Measurements from ENCODE around the gene ATP8A2. TPM values are rescaled to one million over a fixed set of nuclear protein-coding genes. Genes with fewer than 3 reads are reported as not detected.

The ATP8A2 gene
- total and polyA plus RNA-seq, 11 donors = 0.01 to 0.29 (median 0.05) TPM; not detected in 2

- no peak overlapping the region for H3K4me3 ChIP-seq
- 49 to 55% (median 52%) methylated on average over 7 of the region's 7 CpGs for WGBS, 4 donors
- peaks cover 0 to 13% (median 2%) of the 10 kb centered on the region in 9 donors for H3K27me3 ChIP-seq
- no peaks in the 10 kb centered on the region for H3K36me3 ChIP-seq
- H3K4me1 ChIP-seq = no peaks in the 10 kb centered on the region
- H3K9me3 ChIP-seq = no peaks in the 10 kb centered on the region
- no peak overlapping the region for H3K27ac ChIP-seq
- intact Hi-C loops (cut with DNase I) = no loop called here
- TF ChIP-seq CTCF (IDR thresholded peaks at IDR 0.05) = no peak
- TF ChIP-seq POLR2A (IDR thresholded peaks at IDR 0.05) = no peak
- no peak for ATAC-seq
- no peak for DNase-seq
Observed at GRCh38 chr13:25776722-25777121, 404.9 kb downstream of the ATP8A2 start.

- TF ChIP-seq POLR2A (IDR thresholded peaks at IDR 0.05) = no peak
- no peak for TF ChIP-seq CTCF (IDR thresholded peaks at IDR 0.05)
- intact Hi-C loops (cut with DNase I) = no loop called here
- no peaks in the 10 kb centered on the region for H3K4me1 ChIP-seq
- peaks cover 0 to 13% (median 2%) of the 10 kb centered on the region in 9 donors for H3K27me3 ChIP-seq
- WGBS, 4 donors = 85 to 88% (median 87%) methylated on average over 2 of the region's 2 CpGs
- no peak overlapping the region for H3K27ac ChIP-seq
- ATAC-seq = no peak
- H3K9me3 ChIP-seq = no peaks in the 10 kb centered on the region
- H3K36me3 ChIP-seq = no peaks in the 10 kb centered on the region
- DNase-seq = no peak
- no peak overlapping the region for H3K4me3 ChIP-seq
Observed at GRCh38 chr13:25777509-25777908, 405.7 kb downstream of the ATP8A2 start.

GRCh38 chr13:25778365-25778764 lies 406.6 kb downstream of the ATP8A2 start:
- no peak for TF ChIP-seq POLR2A (IDR thresholded peaks at IDR 0.05)
- TF ChIP-seq CTCF (IDR thresholded peaks at IDR 0.05) = no peak
- DNase-seq = no peak
- H3K27ac ChIP-seq = no peak overlapping the region
- H3K36me3 ChIP-seq = no peaks in the 10 kb centered on the region
- ATAC-seq = no peak
- intact Hi-C loops (cut with DNase I) = no loop called here
- no peak overlapping the region for H3K4me3 ChIP-seq
- no peaks in the 10 kb centered on the region for H3K9me3 ChIP-seq
- no peaks in the 10 kb centered on the region for H3K4me1 ChIP-seq
- H3K27me3 ChIP-seq = peaks cover 0 to 10% (median 2%) of the 10 kb centered on the region in 9 donors
- 61 to 76% (median 68%) methylated on average over 7 of the region's 7 CpGs for WGBS, 4 donors

GRCh38 chr13:25778808-25779305 lies 407.1 kb downstream of the ATP8A2 start:
- TF ChIP-seq CTCF (IDR thresholded peaks at IDR 0.05) = no peak
- no peak for TF ChIP-seq POLR2A (IDR thresholded peaks at IDR 0.05)
- Histone ChIP-seq H3K27me3 (peaks cover 0 to 10% (median 2%) of the 10 kb centered on the region in 9 donors), H3K9me3 (no peaks in the 10 kb centered on the region), H3K27ac (no peak overlapping the region), H3K4me3 (no peak overlapping the region), H3K4me1 (no peaks in the 10 kb centered on the region), H3K36me3 (no peaks in the 10 kb centered on the region)
- DNase-seq = no peak
- intact Hi-C loops (cut with DNase I) = no loop called here
- 63 to 72% (median 68%) methylated on average over 4 of the region's 4 CpGs for WGBS, 4 donors
- ATAC-seq = no peak

Measured in heart left ventricle (tissue), 16 donors.